HepG2 (cell line): ENCODE measurements around the gene NOTCH4. TPM values are rescaled to one million over a fixed set of nuclear protein-coding genes. Genes with fewer than 3 reads are reported as not detected.
A peak's percentile ranks its signal among the peaks of the same experiment; 100 is the strongest.

Experiments used
- ARNT2 ChIP-seq: sonication (generic); formaldehyde crosslinking; IDR thresholded peaks from 2 replicates; pipeline ENCODE4 v1.8.0; 2022; ENCODE audit warnings: mild to moderate bottlenecking, low read depth, missing genetic modification reagents, moderate library complexity
- ATF4 ChIP-seq, 2 experiments: fragments of 450-650 bp in 1 of 2; sonication (generic) in 1 of 2; formaldehyde crosslinking; IDR thresholded peaks; 2 replicates each; pipeline versions ENCODE4 v1.5.0 to v1.8.0; 2020 to 2022; ENCODE audit warnings: mild to moderate bottlenecking in 1 of 2, missing genetic modification reagents in 1 of 2
- CSRNP2 ChIP-seq: sonication (generic); formaldehyde crosslinking; conservative IDR thresholded peaks from 2 replicates; pipeline ENCODE4 v1.8.0; 2022; ENCODE audit warnings: low read depth, missing genetic modification reagents
- ETV6 ChIP-seq: sonication (generic); formaldehyde crosslinking; conservative IDR thresholded peaks from 2 replicates; pipeline ENCODE4 v1.4.0; 2020; ENCODE audit warnings: missing genetic modification reagents
- HMGXB4 ChIP-seq, 2 experiments: sonication (generic) in 1 of 2; formaldehyde crosslinking in 1 of 2; IDR thresholded peaks; 2 replicates each; pipeline versions ENCODE4 v1.4.0 to v1.6.1; 2018 to 2020; ENCODE audit warnings: missing genetic modification reagents in 2 of 2, borderline replicate concordance in 1 of 2, low read depth in 1 of 2, mild to moderate bottlenecking in 1 of 2, missing biosample characterization in 1 of 2
- HOXA7 ChIP-seq: sonication (generic); formaldehyde crosslinking; IDR thresholded peaks from 2 replicates; pipeline ENCODE4 v1.8.1; 2022; ENCODE audit warnings: mild to moderate bottlenecking, missing genetic modification reagents, moderate library complexity
- MLLT10 ChIP-seq: sonication (generic); formaldehyde crosslinking; IDR thresholded peaks from 2 replicates; pipeline ENCODE4 v1.4.0; 2020; ENCODE audit warnings: missing genetic modification reagents
- MXD1 ChIP-seq: sonication (generic); formaldehyde crosslinking; IDR thresholded peaks from 2 replicates; pipeline ENCODE4 v1.4.0; 2020; ENCODE audit warnings: mild to moderate bottlenecking, missing genetic modification reagents
- SOX13 ChIP-seq, 3 experiments: fragments of 450-650 bp in 1 of 3; sonication (generic) in 1 of 3; formaldehyde crosslinking in 1 of 3; IDR thresholded peaks in 2 of 3; conservative IDR thresholded peaks in 1 of 3; 2 replicates each; pipeline versions ENCODE4 v1.5.0 to v1.6.1; 2016 to 2020; ENCODE audit warnings: antibody characterized with exemption in 1 of 3, mild to moderate bottlenecking in 1 of 3, missing compliant biosample characterization in 1 of 3, missing genetic modification reagents in 1 of 3, moderate library complexity in 1 of 3
- TAF1 ChIP-seq: sonication (generic); formaldehyde crosslinking; IDR thresholded peaks from 2 replicates; pipeline ENCODE4 v1.4.0; 2020; ENCODE audit warnings: missing genetic modification reagents
- ZBTB42 ChIP-seq: sonication (generic); formaldehyde crosslinking; IDR thresholded peaks from 2 replicates; pipeline ENCODE4 v1.5.0; 2020; ENCODE audit warnings: mild to moderate bottlenecking, missing genetic modification reagents
- ZBTB49 ChIP-seq: sonication (generic); formaldehyde crosslinking; IDR thresholded peaks from 2 replicates; pipeline ENCODE4 v1.4.0; 2020; ENCODE audit warnings: missing genetic modification reagents, borderline replicate concordance
- polyA plus RNA-seq, 8 experiments: library from polyadenylated mRNA; depleted of rRNA in 3 of 8; stranded (reverse) in 7 of 8; unstranded in 1 of 8; fragments of >200 nt; fragmentation: Illumina TruSeq in 4 of 8; extraction: Trizol in 4 of 8; gene quantifications; 2 replicates each; pipeline versions ENCODE4 v1.2.1 to v1.2.3, GENCODE V29; 2011 to 2016; ENCODE audit warnings: low read depth in 4 of 8, missing spikeins in 1 of 8, mixed read lengths in 1 of 8; ENCODE audit not compliant: insufficient read depth in 1 of 8
- total RNA-seq, 5 experiments: library from RNA; depleted of rRNA; stranded (reverse); fragments of >200 nt; fragmentation: Illumina TruSeq; extraction: Trizol; gene quantifications; 2 replicates each; pipeline ENCODE4 v1.2.3, GENCODE V29; 2016; ENCODE audit warnings: low read depth in 1 of 5
- TF ChIP-seq, protein P1 (sequence below): sonication (generic); formaldehyde crosslinking; IDR thresholded peaks from 2 replicates; pipeline ENCODE4 v1.4.0; 2020; ENCODE audit warnings: mild to moderate bottlenecking, missing genetic modification reagents, borderline replicate concordance

The NOTCH4 gene
- total and polyA plus RNA-seq, 2 of the 13 experiments (the other 11 are each of a cell fraction or from before 2014, with no cell fraction given): 0.51 to 0.83 TPM

GRCh38 chr6:32177183-32177787, 46.6 kb downstream of the NOTCH4 start (continued):
- TF ChIP-seq HMGXB4 (CRISPR knock-in tag; IDR thresholded peaks at IDR 0.05; ENCODE audit: borderline replicate concordance in 1 of 2, low read depth in 1 of 2) (peak; percentile 11 to 51; a peak in 2 of 4 replicates), ARNT2 (CRISPR knock-in tag) (peak; percentile 38), MXD1 (CRISPR knock-in tag) (no peak), ZBTB49 (CRISPR knock-in tag) (no peak; the same call in 1 of the 2 replicates), ATF4 (CRISPR knock-in tag; IDR thresholded peaks at IDR 0.05) (no peak), SOX13 (IDR thresholded peaks at IDR 0.05) (no peak), SOX13 (CRISPR knock-in tag; conservative IDR thresholded peaks at IDR 0.05 in 1 of 2, IDR thresholded peaks at IDR 0.05 in 1 of 2) (0 out of 4 replicates have a peak, but pooled peaks of 1 of the 2 experiments have one; percentile 14), TAF1 (CRISPR knock-in tag) (peak; percentile 51; the same call in 1 of the 2 replicates), ETV6 (no peak), MLLT10 (no peak), HOXA7 (no peak), ZBTB42 (no peak), CSRNP2 (CRISPR knock-in tag) (no peak)
- TF ChIP-seq, protein P1, sequence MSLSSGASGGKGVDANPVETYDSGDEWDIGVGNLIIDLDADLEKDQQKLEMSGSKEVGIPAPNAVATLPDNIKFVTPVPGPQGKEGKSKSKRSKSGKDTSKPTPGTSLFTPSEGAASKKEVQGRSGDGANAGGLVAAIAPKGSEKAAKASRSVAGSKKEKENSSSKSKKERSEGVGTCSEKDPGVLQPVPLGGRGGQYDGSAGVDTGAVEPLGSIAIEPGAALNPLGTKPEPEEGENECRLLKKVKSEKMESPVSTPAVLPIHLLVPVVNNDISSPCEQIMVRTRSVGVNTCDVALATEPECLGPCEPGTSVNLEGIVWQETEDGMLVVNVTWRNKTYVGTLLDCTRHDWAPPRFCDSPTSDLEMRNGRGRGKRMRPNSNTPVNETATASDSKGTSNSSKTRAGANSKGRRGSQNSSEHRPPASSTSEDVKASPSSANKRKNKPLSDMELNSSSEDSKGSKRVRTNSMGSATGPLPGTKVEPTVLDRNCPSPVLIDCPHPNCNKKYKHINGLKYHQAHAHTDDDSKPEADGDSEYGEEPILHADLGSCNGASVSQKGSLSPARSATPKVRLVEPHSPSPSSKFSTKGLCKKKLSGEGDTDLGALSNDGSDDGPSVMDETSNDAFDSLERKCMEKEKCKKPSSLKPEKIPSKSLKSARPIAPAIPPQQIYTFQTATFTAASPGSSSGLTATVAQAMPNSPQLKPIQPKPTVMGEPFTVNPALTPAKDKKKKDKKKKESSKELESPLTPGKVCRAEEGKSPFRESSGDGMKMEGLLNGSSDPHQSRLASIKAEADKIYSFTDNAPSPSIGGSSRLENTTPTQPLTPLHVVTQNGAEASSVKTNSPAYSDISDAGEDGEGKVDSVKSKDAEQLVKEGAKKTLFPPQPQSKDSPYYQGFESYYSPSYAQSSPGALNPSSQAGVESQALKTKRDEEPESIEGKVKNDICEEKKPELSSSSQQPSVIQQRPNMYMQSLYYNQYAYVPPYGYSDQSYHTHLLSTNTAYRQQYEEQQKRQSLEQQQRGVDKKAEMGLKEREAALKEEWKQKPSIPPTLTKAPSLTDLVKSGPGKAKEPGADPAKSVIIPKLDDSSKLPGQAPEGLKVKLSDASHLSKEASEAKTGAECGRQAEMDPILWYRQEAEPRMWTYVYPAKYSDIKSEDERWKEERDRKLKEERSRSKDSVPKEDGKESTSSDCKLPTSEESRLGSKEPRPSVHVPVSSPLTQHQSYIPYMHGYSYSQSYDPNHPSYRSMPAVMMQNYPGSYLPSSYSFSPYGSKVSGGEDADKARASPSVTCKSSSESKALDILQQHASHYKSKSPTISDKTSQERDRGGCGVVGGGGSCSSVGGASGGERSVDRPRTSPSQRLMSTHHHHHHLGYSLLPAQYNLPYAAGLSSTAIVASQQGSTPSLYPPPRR (CRISPR knock-in tag): no peak
